Activated CD4-positive, alpha-beta T cell treated with anti-CD3 and anti-CD28 coated beads, Interleukin-2, amount 50 U/mL, for 24 hours (primary cell): ENCODE results near the gene PIGN.

ENCODE experiments used
- DNase-seq, 2 donors: peaks; one replicate each; pipeline ENCODE4 v3.0.0-alpha.2; 2020; ENCODE audit warnings: low read depth in 1 of 2, low spot score in 1 of 2

PIGN gene

GRCh38 chr18:62011416-62011815 is 175.4 kb downstream of the PIGN start:
- DNase-seq, result no peak

DNA sequence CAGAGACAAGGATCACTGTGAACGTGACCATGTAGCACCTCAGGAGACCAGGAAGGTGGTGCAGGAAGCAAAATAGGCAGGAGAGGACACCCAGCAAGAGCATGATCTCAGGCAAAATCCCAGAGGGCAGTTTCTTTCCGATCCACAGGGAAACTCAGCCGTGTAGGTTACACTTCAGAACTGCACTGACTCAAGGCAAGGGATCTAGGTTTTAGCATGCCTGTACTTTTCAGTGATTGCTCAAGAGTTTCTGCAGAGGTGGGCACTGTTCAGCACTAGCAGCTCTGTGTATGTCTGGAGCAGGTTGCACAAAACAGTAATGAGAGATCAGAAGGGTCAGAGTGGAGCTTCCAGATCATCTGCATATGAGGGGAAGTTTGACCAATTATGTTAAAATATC is 177.3 kb downstream of the PIGN start:
- DNase-seq, result no peak

GRCh38 chr18:62001396-62001795 is 185.5 kb downstream of the PIGN start:
- DNase-seq, result no peak

GRCh38 chr18:61998957-61999356 is 187.9 kb downstream of the PIGN start:
- no peak for DNase-seq

- no peak for DNase-seq
Measured at GRCh38 chr18:61998335-61998734, 188.5 kb downstream of the PIGN start.

- no peak for DNase-seq
Measured at GRCh38 chr18:61995618-61996017, 191.2 kb downstream of the PIGN start.

DNA sequence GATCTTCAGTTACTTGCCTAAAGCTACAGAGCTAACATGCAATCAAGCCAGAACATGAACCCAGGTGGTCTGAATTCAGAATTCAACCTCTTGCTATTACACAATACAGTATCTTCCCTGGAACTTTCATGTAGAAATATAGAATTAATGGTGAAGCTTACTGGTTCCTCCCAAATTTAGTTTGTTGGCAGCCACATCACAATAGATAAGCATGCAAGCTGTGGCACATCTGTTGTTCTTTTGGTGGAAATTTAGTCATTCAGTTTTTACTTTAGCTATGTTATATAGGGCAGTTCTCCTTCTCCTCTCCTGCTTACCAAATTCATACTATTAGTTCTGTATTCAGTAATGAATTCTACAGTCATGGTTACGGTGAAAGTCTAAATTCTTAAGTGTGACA is 193.0 kb downstream of the PIGN start:
- DNase-seq, result no peak

DNA sequence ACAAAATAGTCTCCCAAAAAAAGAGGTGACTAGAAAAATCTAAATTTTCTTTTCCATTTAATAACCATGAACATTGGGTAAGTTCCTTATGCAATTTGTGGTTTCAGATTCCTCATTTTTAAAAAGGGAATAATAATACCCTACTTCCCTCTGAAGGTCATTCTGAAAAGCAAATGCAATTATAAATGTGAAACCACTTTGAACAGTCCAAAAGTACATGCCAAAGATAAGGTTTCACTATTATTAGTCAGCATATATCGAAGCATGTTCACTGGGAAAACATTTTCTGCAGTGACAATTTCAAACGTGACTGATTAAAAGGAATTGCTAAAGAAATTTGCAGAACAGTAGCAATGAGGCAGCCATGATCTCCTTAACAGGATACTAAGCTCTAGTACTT is 193.9 kb downstream of the PIGN start:
- no peak for DNase-seq

GRCh38 chr18:61992285-61992684 is 194.6 kb downstream of the PIGN start:
- DNase-seq, result no peak

DNA sequence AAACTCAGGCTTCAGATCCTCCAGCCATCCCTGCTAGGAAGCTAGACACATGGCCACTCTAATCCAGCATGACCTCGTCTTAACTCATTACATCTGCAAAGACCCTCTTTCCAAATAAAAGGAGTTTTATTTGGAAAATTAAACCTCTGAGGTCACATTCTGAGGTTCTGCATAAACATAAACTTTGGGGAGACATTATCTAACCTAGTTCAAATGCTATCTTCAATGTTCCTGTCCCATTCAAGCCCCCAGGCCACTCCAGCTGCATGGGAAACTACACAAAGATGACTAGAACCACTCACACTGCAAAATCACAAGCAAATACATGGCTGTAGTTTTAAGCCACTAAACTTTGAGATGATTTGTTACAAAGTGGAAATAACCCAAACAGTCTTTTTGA is 195.0 kb downstream of the PIGN start:
- no peak for DNase-seq

GRCh38 chr18:61991201-61991600 is 195.7 kb downstream of the PIGN start:
- DNase-seq, result no peak
